AG09319 (cell line): ENCODE results near the gene MTFP1.

Experiments
- DNase-seq: peaks from one replicate; pipeline ENCODE4 v3.0.0-alpha.2; 2010; ENCODE audit warnings: low read depth; ENCODE audit errors: extremely low read depth
- CTCF ChIP-seq: IDR thresholded peaks from 2 replicates; pipeline ENCODE4 v1.5.1; 2011; ENCODE audit warnings: low read depth, mild to moderate bottlenecking, inconsistent platforms, low read length, moderate library complexity

The MTFP1 gene

DNA sequence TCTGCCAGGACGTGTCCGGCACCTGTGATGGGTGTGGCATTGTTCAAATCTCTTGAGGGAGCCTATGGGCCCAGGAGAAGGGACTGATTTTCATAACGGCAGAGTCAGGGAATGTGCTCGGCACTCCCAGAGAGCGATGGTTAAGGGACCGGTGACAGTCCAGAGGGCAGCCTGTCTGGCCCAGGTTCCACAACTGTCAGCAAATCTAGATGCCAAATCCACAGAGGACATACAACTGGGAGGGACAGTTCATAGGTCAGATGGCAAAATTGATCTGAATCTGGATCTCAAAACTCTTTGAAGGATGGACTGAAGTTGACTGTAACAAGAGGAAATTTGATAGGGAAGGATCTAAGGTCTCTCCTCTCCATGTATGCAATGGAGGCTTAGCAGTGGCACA lies 21.3 kb upstream of the MTFP1 start:
- no peak for TF ChIP-seq CTCF
- no peak for DNase-seq

DNA sequence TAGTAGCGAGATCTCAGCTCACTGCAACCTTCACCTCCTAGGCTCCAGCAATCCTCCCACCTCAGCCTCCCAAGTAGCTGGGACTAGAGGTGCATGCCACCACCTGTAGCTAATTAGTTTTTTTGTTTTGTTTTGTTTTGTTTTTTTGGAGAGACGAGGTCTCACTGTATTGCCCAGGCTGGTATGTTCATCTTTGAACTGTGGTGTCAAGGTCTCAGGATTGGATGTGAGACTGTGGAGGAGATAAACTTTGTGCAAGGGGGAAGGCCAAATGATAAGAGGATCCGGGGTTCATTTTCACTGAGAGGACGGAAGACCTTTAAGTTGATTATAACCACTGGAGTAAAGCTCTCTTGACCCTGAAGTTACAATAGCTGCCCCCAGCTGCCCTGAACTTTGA lies 19.8 kb upstream of the MTFP1 start:
- DNase-seq = no peak
- TF ChIP-seq CTCF = no peak

GRCh38 chr22:30406400-30406799 lies 19.2 kb upstream of the MTFP1 start:
- no peak for DNase-seq
- TF ChIP-seq CTCF = no peak

- no peak for TF ChIP-seq CTCF
Measured at GRCh38 chr22:30408388-30409102, 17.0 kb upstream of the MTFP1 start.

GRCh38 chr22:30411780-30412179 lies 13.8 kb upstream of the MTFP1 start:
- no peak for DNase-seq
- TF ChIP-seq CTCF = no peak

More at GRCh38 chr22:30408388-30409102, 17.0 kb upstream of the MTFP1 start:
- DNase-seq = no peak

DNA sequence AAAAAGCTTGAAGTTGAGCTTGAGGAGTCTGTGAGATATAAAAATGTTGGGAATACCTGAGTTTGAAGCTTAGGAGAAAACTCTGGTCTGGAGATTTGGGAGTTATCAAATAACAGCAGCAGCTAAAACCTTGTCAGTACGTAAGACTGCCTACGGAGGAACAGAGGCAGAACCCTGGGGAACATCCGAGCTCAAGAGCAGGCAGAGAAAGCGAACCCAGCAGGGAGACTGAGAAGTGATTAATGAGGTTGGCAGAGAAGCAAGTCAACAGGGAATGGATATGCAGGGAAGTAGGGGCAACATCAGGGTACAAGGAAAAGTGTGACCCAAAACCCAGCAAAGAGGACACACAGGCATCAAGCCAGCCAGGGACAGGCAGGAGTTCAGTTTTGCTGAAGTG lies 12.6 kb upstream of the MTFP1 start:
- DNase-seq = no peak
- no peak for TF ChIP-seq CTCF

DNA sequence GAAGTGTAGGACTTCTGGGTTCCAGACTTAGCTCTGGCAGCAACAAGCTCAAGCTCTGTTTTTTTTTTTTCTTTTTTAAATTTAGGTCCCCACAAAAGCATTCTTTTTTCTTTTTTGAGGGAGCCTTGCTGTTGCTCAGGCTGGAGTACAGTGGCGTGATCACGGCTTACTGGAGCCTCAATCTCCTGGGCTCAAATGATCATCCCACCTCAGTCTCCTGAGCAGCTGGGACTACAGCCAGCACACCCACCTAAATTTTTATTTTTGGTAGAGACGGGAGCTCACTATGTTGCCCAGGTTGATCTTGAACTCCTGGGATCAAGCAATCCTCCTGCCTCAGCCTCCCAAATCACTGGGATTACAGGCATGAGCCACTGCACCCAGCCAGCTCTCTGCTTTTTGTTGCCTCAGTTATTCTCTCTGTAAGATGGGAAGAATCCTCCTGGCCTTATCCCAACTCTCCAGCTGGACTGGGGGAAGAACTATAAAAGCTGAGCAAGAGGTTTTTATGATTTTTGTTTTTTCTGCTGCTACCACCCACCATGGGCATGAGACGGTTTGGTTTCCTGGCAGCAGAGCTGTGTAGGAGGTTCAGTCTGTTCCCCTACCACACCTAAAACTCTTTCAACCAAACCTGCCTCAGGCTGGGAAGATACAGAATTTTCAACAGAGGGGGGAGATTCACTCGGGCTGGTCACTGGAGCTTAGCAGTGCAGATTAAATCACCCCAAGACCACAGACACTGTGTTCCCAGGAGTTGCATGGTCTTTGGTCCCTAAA lies 11.6 kb upstream of the MTFP1 start:
- DNase-seq = no peak
- no peak for TF ChIP-seq CTCF
